SK-N-MC (cell line): ENCODE data around the gene DROSHA.

Source experiments
- EZH2 ChIP-seq: fragments of 200-600 bp; sonication (generic); IDR thresholded peaks from one replicate; pipeline ENCODE4 v1.6.1; 2017; ENCODE audit warnings: antibody characterized with exemption
- FOXP2 ChIP-seq: optimal IDR thresholded peaks from 2 replicates; pipeline ENCODE3; 2011; ENCODE audit warnings: mild to moderate bottlenecking, moderate library complexity; ENCODE audit not compliant: insufficient read depth; ENCODE audit errors: extremely low read length, control extremely low read depth
- POLR2AphosphoS5 ChIP-seq: IDR thresholded peaks from 2 replicates; pipeline ENCODE4 v1.6.1; 2012; ENCODE audit warnings: mild to moderate bottlenecking, low read depth, low read length, borderline replicate concordance

DNA sequence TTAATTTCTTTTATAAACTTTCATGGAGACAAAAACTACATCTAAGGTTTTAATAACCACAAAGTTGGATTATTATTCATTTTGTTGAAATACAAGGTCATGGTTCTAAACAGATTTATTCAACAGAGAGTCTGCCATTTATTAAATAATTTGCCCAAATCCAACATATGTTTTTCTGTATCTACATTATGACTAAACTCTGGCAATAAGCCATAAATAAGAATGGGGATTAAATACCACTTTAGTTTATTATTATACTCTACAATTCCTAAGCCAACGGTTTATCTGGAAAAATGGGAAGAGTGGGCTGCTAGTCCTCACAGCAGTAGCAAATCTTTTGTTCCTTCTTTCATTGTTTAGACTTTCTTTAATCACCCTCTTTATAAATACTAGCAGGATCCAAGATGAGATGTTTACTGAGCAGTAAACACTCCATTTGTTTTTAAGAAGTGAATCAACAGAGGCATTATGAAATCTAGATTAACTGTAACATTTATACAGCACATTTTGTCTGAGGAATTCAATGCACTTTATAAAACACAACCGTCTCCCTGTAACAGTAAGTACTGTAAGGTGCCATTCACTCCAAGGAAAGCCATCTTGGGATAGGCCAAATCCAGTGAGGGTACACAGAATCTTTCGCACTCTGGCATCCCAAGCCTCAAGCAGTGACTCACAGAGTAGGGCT is 89.7 kb downstream of the DROSHA start:
- TF ChIP-seq EZH2 (no peak), POLR2AphosphoS5 (no peak; the same call in 1 of the 2 replicates), FOXP2 (no peak)
